Ovary (tissue), 3 donors: ENCODE measurements around the gene LIPF.

Source experiments
- POLR2A ChIP-seq: fragments of 450-650 bp; IDR thresholded peaks from one replicate; pipeline ENCODE4 v1.6.1; 2017; ENCODE audit warnings: antibody characterized with exemption, mild to moderate bottlenecking, moderate library complexity
- TF ChIP-seq, protein P1 (sequence below), 3 donors: fragments of 450-650 bp in 2 of 3; fragments of 200-600 bp in 1 of 3; IDR thresholded peaks; one replicate each; pipeline versions ENCODE4 v1.5.1 to v1.8.0; 2016 to 2022; ENCODE audit warnings: antibody characterized with exemption in 3 of 3, mild to moderate bottlenecking in 1 of 3
- donor health status: DM: no; HTN: no; CAD: no.

DNA sequence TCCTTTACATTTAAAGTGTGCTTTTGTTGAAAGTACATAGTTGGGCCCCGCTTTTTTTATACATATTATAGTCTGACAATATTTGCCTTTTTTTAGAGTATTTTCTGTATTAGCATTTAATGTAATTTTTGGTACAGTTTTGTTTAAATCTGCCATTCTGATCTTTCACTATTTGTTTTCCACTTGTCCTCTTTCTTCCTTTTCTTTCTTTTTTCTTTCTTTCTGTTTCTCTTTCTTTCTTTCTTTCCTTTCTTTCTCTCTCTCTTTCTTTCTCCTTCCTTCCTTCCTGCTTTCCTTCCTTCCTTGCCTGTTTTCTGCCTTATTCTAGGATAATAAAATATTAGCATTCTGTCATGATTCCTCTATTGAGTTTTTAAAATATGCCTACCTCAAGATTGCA, 51.3 kb downstream of the LIPF start:
- TF ChIP-seq, protein P1, sequence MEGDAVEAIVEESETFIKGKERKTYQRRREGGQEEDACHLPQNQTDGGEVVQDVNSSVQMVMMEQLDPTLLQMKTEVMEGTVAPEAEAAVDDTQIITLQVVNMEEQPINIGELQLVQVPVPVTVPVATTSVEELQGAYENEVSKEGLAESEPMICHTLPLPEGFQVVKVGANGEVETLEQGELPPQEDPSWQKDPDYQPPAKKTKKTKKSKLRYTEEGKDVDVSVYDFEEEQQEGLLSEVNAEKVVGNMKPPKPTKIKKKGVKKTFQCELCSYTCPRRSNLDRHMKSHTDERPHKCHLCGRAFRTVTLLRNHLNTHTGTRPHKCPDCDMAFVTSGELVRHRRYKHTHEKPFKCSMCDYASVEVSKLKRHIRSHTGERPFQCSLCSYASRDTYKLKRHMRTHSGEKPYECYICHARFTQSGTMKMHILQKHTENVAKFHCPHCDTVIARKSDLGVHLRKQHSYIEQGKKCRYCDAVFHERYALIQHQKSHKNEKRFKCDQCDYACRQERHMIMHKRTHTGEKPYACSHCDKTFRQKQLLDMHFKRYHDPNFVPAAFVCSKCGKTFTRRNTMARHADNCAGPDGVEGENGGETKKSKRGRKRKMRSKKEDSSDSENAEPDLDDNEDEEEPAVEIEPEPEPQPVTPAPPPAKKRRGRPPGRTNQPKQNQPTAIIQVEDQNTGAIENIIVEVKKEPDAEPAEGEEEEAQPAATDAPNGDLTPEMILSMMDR (IDR thresholded peaks at IDR 0.05) = no peak
- no peak for TF ChIP-seq POLR2A
